EH (cell line): Measurements from ENCODE around the gene KIAA1671.
"Not testable (repeated sequence)": the region's sequence is repeated elsewhere in the genome, so short reads cannot be mapped to it uniquely, and the experiment has no call there.

Source experiments
- DNase-seq: peaks from one replicate; pipeline ENCODE4 v3.0.0-alpha.2; 2015; ENCODE audit warnings: low read depth

Gene KIAA1671

GRCh38 chr22:24951942-24952836 is at the start of gene KIAA1671:
KIAA1671 (plus strand) TSS chr22:24952716; CDS start chr22:25028000, 75,284 bp downstream.
- peak; percentile 48 for DNase-seq

GRCh38 chr22:24905909-24906308 is 46.6 kb upstream of the KIAA1671 start:
- no peak for DNase-seq

DNA sequence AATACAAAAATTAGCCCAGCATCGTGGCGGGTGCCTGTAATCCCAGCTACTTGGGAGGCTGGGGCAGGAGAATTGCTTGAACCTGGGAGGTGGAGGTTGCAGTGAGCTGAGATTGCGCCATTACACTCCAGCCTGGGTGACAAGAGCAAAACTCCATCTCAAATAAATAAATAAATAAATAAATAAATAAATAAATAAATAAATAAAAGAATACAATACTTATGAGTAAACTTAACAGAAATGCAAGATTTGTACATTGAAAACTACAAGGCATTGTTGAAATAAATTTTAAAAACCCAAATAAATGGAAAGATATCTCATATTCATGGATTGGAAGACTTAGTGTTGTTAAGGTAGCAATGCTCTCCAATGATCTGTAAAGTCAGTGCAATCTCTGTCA is 45.4 kb upstream of the KIAA1671 start:
- DNase-seq = not testable (repeated sequence)

DNA sequence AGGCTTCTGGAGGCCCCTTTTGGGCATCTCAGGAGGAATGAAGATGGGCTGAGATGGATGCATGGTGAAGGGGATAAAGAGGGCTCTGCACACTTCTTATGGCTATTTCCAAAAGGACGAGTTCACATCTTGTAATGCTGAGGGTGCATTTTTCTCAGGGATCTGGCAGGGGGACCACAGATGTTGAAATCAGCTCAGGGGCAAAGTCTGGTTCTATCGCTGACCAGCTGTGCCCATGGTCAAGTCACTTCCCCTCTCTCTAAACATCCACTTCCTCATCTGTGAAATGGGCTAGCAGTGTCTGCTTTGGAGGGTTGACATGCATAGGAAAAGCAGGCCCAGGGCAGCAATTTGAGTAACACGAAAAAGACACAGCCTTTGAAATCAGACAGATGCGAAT is 32.5 kb upstream of the KIAA1671 start:
- no peak for DNase-seq

- DNase-seq = no peak
Measured at GRCh38 chr22:24925586-24926427, 26.7 kb upstream of the KIAA1671 start.

DNA sequence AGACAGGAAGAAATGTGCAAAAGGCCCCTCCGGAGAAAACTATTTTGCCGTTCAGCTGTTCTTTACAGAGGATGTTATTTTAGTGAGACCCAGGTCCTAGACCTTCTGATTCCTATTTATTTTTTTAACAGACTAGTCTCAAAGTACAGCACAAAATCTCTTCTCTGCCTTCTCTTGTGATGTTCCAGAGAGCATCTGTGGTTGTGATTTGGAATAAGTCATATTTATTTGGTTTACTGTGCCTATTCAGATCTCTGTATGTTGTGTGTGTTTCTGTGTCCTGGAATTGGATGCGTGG is 26.1 kb upstream of the KIAA1671 start:
- DNase-seq = no peak

DNA sequence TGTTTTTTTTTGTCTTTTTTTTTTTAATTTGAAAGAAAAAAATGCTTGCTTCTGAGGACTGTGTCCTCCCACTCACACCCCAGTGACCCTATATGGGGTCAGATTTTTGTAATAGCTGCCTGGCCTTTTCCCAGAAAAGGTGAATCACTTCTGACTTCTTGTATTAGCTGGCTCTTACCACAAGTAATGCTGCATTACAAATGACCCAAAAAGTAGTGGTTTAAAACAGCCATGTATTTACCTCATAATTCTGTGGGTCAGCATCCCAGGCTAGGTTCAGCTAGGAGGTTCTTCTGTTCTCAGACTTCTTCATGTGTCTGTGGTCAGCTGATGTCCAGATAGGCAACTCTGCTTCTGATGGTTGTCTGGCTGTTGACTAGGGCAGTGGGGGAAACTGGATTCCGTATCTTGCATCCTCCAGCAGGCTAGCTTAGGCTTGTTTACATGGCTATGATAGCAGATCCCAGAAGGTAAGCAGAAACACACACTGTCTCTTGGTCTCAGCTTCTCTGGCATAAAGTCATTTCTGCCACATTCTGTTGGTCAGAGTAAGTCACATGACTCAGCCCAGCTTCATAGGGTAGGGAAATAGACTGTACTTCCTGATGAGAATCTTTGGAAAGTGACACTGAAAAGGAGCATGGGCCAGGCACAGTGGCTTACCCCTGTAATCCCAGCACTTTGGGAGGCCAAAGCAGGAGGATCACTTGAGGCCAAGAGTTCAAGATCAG is 25.5 kb upstream of the KIAA1671 start:
- no peak for DNase-seq

DNA sequence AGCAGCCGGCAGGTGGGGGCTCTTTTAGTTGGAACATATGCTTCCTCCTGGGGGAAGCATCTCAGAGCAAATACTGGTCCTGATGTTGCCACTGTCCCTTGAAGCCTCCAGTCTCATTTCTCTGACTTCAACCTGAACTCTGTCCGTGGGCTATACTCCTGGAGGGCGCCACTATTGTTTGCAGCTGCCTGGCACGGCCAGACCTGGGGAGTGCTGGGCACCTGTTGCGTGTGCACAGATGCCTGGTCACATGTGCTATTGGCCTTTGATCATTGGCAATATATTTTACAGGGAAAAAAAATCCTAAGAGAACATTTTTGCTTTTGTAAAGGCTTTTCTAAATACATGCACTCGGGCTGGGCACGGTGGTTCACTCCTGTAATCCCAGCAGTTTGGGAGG is 24.2 kb upstream of the KIAA1671 start:
- DNase-seq = no peak

DNA sequence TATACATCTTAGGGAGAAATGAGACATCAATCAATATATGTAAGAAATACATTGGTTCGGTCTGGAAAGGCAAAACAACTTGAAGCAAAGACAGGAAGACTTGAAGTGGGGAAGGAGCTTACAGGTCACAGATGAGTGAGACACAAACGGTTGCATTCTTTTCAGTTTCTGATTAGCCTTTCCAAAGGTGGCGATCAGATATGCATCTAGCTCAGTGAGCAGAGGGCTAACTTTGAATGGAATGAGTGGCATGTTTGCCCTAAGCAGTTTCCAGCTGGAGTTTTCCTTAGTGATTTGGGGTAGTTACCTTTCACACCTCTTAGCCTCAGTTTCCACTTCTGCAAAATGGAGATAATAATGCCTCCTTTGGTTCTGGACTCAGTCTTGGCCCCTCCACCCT is 21.8 kb upstream of the KIAA1671 start:
- DNase-seq = no peak

- no peak for DNase-seq
Measured at GRCh38 chr22:24935771-24936483, 16.6 kb upstream of the KIAA1671 start.

DNA sequence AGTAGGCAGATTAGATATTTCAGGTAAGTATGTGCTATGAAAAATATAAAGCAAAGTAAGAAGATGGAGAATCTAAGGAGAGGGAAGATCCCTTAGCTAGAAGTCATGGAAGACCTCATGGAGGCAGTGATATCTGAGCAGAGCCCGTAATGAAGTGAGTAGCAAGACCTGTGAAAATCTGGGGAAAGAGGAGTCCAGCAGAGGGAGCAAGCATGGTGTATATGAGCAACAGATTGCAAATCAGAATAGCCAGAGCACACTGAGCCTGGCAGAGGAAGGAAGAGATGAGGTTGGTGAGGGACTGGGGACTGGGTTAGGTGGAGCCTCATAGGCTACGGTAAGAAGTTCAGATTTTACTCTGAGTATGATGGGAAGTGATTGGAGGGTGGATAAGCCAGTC is 15.4 kb upstream of the KIAA1671 start:
- no peak for DNase-seq

DNA sequence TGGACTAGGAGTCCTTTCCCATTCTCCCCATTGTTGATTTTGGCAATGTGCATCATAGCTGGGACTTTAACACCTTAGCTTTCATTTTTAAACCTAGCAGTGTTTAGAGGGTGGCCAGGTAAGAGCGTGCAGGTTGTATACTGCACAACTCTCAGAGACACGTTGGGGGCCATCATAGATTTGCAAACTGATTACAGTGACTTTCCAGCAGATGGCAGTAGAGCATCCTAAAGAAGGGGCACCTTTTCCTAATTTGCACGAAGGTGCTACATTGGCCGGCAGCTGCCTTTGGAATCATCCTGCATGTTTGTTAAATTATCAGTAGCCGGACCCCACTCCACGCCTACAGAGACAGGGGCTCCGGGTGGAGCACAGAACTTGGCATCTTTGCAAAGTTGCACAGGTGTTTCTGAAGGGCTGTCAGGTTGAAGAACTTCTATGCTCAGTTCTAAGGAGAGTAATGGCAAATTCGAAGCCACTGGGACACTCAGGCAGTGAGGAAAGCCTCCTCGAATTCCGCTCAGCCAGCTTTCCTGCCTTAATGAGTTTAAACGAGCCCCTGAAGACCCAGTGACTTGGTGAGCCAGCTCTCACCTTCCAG is 13.7 kb upstream of the KIAA1671 start:
- peak; percentile 19 for DNase-seq

- DNase-seq = no peak
Measured at GRCh38 chr22:24942301-24942700, 10.2 kb upstream of the KIAA1671 start.

- no peak for DNase-seq
Measured at GRCh38 chr22:24944217-24944937, 8.1 kb upstream of the KIAA1671 start.

DNA sequence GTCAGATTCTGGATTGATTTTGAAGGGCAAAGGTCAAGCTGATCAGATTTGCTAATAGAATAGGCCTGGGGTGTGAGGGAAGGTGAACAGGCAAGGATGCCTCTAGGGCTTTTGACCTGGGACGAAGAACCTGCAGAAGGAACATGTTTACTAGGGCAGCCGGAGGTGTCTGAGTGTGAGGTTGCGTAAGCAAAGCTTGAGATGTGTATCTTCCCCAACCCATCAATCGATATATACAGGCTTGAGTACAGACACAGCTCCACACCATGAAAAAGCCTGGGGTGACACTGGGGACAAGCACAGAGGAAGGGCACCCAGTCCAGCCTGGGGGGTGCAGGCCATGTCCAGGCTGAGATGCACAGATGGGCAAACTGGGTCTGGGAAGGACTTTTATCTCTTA is 7.1 kb upstream of the KIAA1671 start:
- DNase-seq = no peak

- no peak for DNase-seq
Measured at GRCh38 chr22:24947383-24947782, 5.1 kb upstream of the KIAA1671 start.

GRCh38 chr22:24947881-24948280 is 4.6 kb upstream of the KIAA1671 start:
- DNase-seq = no peak

GRCh38 chr22:24948356-24949202 is 3.9 kb upstream of the KIAA1671 start:
- no peak for DNase-seq

GRCh38 chr22:24950272-24950902 is 2.1 kb upstream of the KIAA1671 start:
- peak; percentile 11 for DNase-seq
